Measurements from ENCODE around the gene S100A13.

DNA sequence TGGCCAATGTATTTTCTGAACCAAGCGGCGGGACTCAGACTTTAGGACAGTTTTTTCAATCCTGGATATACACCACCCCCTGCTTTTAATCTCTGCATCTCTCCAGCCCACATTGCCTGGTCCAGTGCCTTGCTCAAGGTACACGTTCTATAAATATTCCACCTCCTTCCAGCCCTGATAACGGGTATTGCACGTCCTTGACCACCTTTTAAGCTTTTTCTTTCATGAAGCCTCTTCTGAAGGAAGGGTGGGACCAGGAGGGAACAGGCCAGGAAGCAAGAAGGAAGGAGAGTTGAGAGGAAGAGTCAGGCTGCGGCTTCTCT, 17.8 kb downstream of the S100A13 start:
- TF ChIP-seq TAF1 (IDR thresholded peaks at IDR 0.05; ENCODE audit: borderline replicate concordance, low read depth, low read length) (no peak), POLR2A (IDR thresholded peaks at IDR 0.05; ENCODE audit: low read depth, low read length) (no peak), POLR2AphosphoS5 (IDR thresholded peaks at IDR 0.05; ENCODE audit: low read depth, low read length) (no peak)
